Stimulated activated CD4-positive, alpha-beta T cell treated with anti-CD3 and anti-CD28 coated beads, TNF-alpha, amount 100 ng/mL, for 4 hours (primary cell): ENCODE measurements around the gene MARK2.

Experiments used
- DNase-seq, 3 experiments: peaks; one replicate each; pipeline ENCODE4 v3.0.0-alpha.2; 2020; ENCODE audit warnings: low read depth in 3 of 3

The MARK2 gene

DNA sequence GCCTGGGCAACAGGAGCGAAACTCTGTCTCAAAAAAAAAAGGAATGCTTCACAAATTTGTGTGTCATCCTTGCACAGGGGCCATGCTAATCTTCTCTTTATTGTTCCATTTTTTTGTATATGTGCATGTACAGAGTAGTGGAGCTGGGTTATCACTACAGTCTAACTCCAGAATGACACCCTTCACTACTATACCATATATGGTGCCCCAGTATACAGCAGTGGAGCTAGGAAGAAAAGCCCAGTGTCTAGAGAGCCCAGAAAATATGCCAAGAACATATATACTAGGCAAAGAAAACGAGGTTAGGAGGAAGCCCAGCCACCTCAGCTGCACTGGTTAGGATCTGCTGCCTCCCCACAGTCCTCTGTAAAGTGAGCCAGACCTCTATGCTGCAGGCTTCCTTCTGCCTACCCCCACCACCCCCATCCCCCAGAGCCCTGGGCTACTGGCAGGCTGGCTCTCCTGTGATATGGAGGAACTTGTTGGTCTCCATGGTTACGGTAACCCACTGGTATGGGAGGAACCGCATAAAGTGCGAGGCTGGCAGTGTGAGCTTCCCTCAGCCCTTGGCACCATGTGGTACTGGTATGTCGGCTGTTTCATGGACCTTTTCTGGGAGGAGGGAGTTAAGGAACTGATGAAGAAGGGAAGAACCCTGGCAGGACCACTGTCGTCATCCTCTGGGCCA lies 43.8 kb downstream of the MARK2 start:
- DNase-seq: no peak

- DNase-seq: no peak
These were observed 44.9 kb downstream of the MARK2 start for GRCh38 chr11:63883791-63884190.

GRCh38 chr11:63884196-63884932 lies 45.5 kb downstream of the MARK2 start:
- no peak for DNase-seq

DNA sequence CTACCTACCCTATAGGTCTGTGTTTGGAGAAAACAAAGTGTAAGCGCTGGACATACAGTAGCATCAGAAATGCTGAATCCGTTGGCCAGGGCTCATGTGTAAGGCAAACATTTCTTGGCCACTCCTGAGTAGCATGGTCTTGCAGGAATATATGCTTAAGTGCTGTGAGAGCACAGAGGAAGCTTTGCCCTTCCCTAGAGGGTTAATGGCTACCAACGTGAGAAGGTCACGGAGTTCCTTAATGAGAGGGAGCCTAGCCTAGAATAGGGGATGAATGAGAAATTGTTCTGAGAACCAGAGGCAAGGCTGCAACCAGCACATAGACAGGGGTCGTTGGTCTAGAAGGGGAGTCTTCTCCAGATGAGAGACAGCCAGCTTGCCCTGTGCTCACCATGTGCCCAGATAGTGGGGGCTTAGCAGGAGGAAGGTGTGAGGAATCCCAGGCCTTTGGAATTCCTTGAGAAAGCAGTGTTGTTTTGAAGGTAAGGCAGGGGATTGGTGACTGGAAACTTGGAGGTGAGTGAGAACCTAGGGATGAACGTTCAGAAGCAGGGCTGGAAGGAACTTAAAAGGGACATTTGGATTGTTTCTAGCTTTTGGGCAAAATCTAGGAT lies 48.6 kb downstream of the MARK2 start:
- DNase-seq: no peak

GRCh38 chr11:63888170-63889086 lies 49.5 kb downstream of the MARK2 start:
- peak; percentile 28 to 41 (median 37) for DNase-seq

- no peak for DNase-seq
These were observed 50.4 kb downstream of the MARK2 start for GRCh38 chr11:63889344-63889743.

- DNase-seq: no peak
These were observed 51.5 kb downstream of the MARK2 start for GRCh38 chr11:63890368-63890767.

- DNase-seq: no peak
These were observed 53.3 kb downstream of the MARK2 start for GRCh38 chr11:63892228-63892627.

DNA sequence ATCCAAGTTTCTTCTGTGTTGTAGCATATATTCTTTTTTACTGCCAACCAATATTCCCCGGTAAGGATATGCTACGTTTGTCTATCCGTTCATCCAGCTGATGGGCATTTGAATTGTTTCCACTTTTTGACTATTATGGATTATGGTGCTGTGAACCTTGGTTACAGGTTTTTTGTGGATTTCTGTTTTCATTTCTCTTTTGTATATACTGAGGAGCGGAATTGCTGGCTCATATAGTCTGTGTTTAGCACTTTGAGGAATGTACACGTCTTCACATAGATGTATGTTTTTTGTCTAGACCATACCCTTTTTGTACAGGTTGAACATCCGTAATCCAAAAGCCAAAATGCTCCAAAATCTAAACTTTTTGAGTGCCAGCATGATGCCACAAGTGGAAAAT lies 54.4 kb downstream of the MARK2 start:
- DNase-seq: no peak

DNA sequence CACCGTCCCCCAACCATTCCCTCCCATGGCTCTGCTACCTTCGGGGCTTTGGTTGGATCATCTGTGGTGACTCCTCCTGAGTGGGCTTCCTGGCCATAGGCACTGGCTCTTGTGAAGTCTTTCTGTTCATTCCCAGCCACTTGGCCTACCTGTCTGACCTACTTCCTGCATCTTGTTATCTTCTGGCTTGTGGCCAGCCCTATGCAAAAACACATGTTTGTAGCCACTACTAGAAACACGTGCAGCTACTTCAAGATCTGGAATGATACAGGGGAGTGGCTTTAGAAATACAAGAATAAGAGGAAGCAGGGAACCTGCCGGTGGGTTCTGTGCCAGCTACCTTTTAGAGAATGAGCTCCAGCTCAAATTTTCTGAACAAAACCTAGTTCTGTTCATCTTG lies 57.2 kb downstream of the MARK2 start:
- no peak for DNase-seq

GRCh38 chr11:63897459-63898146 lies 58.7 kb downstream of the MARK2 start:
- no peak for DNase-seq

- no peak for DNase-seq
These were observed 62.8 kb downstream of the MARK2 start for GRCh38 chr11:63901660-63902059.

DNA sequence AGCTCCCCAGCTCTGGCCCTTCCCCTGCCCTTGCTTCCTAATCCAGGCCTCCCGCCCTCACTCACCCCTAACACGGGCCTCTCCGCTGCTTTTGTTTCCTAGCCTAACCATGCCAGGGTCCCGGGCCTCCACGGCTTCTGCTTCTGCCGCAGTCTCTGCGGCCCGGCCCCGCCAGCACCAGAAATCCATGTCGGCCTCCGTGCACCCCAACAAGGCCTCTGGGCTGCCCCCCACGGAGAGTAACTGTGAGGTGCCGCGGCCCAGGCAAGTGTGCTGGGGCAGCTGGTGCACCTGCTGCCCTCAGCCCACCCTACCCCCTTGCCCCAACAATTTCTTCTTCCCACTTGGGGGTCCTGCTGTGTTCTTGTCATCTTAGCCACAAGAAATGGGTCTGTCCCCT lies 65.0 kb downstream of the MARK2 start:
- no peak for DNase-seq

DNA sequence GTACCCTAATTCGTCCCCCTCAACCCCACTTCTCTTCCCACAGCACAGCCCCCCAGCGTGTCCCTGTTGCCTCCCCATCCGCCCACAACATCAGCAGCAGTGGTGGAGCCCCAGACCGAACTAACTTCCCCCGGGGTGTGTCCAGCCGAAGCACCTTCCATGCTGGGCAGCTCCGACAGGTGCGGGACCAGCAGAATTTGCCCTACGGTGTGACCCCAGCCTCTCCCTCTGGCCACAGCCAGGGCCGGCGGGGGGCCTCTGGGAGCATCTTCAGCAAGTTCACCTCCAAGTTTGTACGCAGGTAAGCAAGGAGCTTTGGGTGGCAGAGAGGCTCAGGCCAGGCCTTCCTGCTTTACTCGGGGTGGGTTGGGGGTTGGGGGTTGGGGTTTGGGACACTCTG lies 65.8 kb downstream of the MARK2 start:
- DNase-seq: no peak

DNA sequence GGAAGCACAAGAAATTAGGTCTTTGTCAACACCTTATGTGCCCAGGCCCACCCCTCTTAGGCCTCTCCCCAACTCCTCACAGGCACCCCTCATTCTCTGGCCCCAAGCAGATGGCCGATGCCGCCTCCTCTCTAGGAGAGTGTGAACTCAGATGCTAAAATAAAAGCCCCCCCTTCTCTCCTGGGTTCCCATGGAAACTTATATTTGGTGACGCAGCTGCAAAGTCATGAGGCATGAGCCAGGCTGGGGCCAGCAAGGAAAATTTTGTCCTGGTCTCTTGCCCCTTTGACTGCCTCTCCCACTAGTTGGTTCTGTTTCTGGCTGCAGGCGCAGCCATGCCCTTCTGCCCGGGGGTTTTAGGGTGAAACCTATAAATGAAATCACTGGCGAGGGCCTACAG lies 66.3 kb downstream of the MARK2 start:
- no peak for DNase-seq

DNA sequence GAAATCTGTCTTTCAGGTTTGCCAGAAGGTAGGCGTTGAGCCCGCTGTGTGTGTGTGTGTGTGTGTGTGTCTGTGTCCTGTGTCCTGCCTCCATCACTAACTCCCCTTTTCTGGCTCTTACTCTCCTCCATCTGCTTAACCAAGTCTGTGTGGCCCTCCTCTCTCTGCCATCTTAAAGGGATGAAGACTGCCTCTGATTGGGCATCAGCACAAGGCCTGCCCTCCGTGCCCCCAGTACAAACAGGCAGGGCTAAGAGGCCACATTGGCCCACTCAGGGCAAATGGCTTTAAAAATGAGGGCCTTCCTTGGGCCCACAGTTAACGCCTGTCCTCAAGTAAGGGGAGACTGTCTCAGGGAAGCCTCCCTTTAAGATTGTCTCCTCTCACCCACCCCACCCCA lies 67.2 kb downstream of the MARK2 start:
- no peak for DNase-seq

DNA sequence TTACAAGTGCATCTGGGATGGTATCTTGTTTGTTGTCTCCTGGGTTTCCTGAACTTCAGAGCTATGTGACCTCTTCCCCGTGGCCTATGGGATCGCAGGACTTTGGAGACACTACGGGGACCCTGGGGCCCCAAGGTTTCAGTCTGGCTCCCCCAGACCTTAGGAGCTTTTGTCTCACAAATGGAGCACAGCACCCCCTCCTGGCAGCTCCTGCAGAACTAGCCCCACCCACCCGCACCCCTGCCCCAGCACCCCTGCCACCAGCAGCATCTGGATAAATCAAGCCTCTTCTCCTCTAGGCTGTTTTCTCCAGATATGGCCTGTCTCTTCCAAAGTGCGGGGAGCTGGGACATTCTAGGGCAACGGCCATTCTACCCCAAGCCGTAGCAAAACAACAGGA lies 67.7 kb downstream of the MARK2 start:
- peak in 1 of 3 experiments; percentile 29 for DNase-seq

DNA sequence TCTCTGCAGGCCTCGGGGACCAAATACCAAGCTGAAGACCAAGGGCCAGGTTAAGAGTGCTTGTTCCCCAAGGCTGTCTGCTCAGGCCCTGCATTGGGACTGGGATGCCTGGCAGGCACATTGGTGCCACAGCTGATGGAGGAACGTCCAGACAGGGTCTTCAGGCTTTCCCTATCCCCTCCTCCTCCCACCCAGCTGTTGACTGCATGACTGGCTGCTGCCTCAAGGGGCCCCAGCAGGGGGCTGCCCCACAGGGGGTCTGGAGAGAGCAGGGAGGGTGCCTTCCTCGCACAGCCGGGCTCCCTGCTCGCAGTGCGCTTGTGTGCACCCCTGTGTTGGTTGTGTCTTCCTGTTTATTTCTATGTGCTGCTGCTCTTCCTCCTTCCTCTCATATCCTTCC lies 68.2 kb downstream of the MARK2 start:
- no peak for DNase-seq

DNA sequence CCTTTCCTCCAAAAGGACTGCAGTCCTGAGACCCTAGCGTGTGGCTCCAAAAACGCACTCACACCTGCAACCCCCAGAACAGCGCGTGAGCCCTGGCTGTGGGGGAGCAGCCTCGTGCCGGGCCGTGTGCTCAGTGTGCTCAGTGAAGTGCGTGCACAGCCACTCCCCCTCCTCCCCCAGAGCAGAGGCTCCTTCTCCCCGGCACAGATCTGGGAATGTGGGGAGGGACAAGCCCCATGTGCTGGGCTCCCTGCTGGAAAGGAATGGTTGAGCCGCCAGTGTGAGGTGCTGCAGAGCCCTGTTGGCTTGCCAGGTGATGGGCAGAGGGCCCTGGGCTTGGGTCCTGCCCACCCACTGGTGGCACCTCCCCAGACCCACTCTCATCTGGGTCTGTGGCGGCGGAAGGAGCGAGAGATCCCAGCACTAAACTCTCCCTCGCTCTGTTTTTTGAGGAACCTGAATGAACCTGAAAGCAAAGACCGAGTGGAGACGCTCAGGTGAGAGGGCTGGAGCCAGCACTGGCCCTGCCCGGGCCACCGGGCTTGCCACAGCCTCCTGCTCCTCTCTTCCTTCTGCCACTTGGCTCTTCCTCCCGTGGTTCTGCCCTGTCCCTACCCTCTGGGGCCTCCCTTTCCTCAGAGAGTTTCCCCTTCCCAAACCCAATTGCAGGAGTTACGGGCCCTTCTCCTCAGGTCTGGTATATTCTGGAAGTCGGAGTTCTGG lies 69.1 kb downstream of the MARK2 start:
- no peak for DNase-seq

- no peak for DNase-seq
These were observed 69.9 kb downstream of the MARK2 start for GRCh38 chr11:63908631-63909401.
